HAP-1 (cell line): Measurements from ENCODE around the gene MYLK2.

ENCODE experiments used
- DNase-seq, 2 experiments: peaks; one replicate each; pipeline ENCODE4 v3.0.0-alpha.2; 2016 to 2020; ENCODE audit warnings: low spot score in 2 of 2
- H3K27me3 ChIP-seq: fragments of 250-450 bp; sonication (Bioruptor Pico); 2 replicates; pipeline ENCODE4 v1.5.1; 2020; ENCODE audit warnings: low read depth, mild to moderate bottlenecking, moderate library complexity
- H3K36me3 ChIP-seq: fragments of 250-450 bp; sonication (Bioruptor Pico); replicated peaks from 2 replicates; pipeline ENCODE4 v1.5.1; 2020; ENCODE audit warnings: mild to moderate bottlenecking
- H3K4me1 ChIP-seq: fragments of 250-450 bp; sonication (Bioruptor Pico); 2 replicates; pipeline ENCODE4 v1.5.1; 2020; ENCODE audit warnings: mild to moderate bottlenecking
- H3K4me3 ChIP-seq: fragments of 250-450 bp; sonication (Bioruptor Pico); 2 replicates; pipeline ENCODE4 v1.5.1; 2020; ENCODE audit warnings: mild to moderate bottlenecking, moderate library complexity
- H3K9me3 ChIP-seq: fragments of 250-450 bp; sonication (Bioruptor Pico); 2 replicates; pipeline ENCODE4 v1.5.1; 2020; ENCODE audit warnings: mild to moderate bottlenecking, moderate library complexity
- in situ Hi-C: fragments of 300-500 bp; cut with MboI; formaldehyde crosslinking; loops from 3 replicates; pipeline ENCODE4 v1.14.3; 2020; ENCODE audit warnings: low sequenced_read_pairs, inconsistent platforms, mixed read lengths

MYLK2 gene

GRCh38 chr20:31819083-31819784 lies at the start of gene MYLK2:
TSS of gene MYLK2 (plus strand) at chr20:31819356. CDS start at chr20:31819581, 225 bp downstream.
- DNase-seq: no peak
- in situ Hi-C loops: no loop called here
- H3K9me3 ChIP-seq: no peaks in the 10 kb centered on the region; the same call in 1 of the 2 replicates

GRCh38 chr20:31769681-31770080 lies 49.5 kb upstream of the MYLK2 start:
- no peak for DNase-seq
- no peaks in the 10 kb centered on the region for H3K4me1 ChIP-seq
- H3K4me3 ChIP-seq: no peak overlapping the region
- peaks cover 86% of the 10 kb centered on the region for H3K36me3 ChIP-seq
- no peaks in the 10 kb centered on the region for H3K27me3 ChIP-seq
- in situ Hi-C loops: no loop called here
- no peaks in the 10 kb centered on the region for H3K9me3 ChIP-seq

More at GRCh38 chr20:31819083-31819784, at the start of gene MYLK2:
- peaks cover 2% of the 10 kb centered on the region; the same call in 1 of the 2 replicates for H3K4me1 ChIP-seq
- H3K36me3 ChIP-seq: no peaks in the 10 kb centered on the region
- H3K27me3 ChIP-seq: no peaks in the 10 kb centered on the region
- H3K4me3 ChIP-seq: no peak within 1 kb of the TSS

- in situ Hi-C loops: no loop called here
- no peak for DNase-seq
- Histone ChIP-seq H3K27me3 (no peaks in the 10 kb centered on the region), H3K36me3 (peaks cover 90% of the 10 kb centered on the region), H3K4me1 (no peaks in the 10 kb centered on the region), H3K9me3 (no peaks in the 10 kb centered on the region), H3K4me3 (no peak overlapping the region)
These were observed 48.9 kb upstream of the MYLK2 start for GRCh38 chr20:31770243-31770642.

GRCh38 chr20:31774408-31774807 lies 44.7 kb upstream of the MYLK2 start:
- no peaks in the 10 kb centered on the region for H3K27me3 ChIP-seq
- H3K9me3 ChIP-seq: no peaks in the 10 kb centered on the region
- no peak for DNase-seq
- no peaks in the 10 kb centered on the region for H3K4me1 ChIP-seq
- H3K4me3 ChIP-seq: no peak overlapping the region
- peaks cover 90% of the 10 kb centered on the region for H3K36me3 ChIP-seq
- in situ Hi-C loops: no loop called here

GRCh38 chr20:31780839-31781238 lies 38.3 kb upstream of the MYLK2 start:
- in situ Hi-C loops: no loop called here
- DNase-seq: no peak
- Histone ChIP-seq H3K36me3 (peaks cover 93% of the 10 kb centered on the region), H3K9me3 (no peaks in the 10 kb centered on the region), H3K27me3 (no peaks in the 10 kb centered on the region), H3K4me3 (no peak overlapping the region), H3K4me1 (no peaks in the 10 kb centered on the region)

GRCh38 chr20:31781945-31782344 lies 37.2 kb upstream of the MYLK2 start:
- Histone ChIP-seq H3K4me3 (no peak overlapping the region), H3K27me3 (no peaks in the 10 kb centered on the region), H3K36me3 (peaks cover 99% of the 10 kb centered on the region), H3K4me1 (no peaks in the 10 kb centered on the region), H3K9me3 (no peaks in the 10 kb centered on the region)
- no peak for DNase-seq
- in situ Hi-C loops: no loop called here

- H3K4me1 ChIP-seq: no peaks in the 10 kb centered on the region
- H3K27me3 ChIP-seq: no peaks in the 10 kb centered on the region
- peaks cover 99% of the 10 kb centered on the region for H3K36me3 ChIP-seq
- no peak overlapping the region for H3K4me3 ChIP-seq
- in situ Hi-C loops: no loop called here
- no peaks in the 10 kb centered on the region for H3K9me3 ChIP-seq
- DNase-seq: no peak
These were observed 34.7 kb upstream of the MYLK2 start for GRCh38 chr20:31784354-31785044.

GRCh38 chr20:31785089-31785488 lies 34.1 kb upstream of the MYLK2 start:
- H3K9me3 ChIP-seq: no peaks in the 10 kb centered on the region

GRCh38 chr20:31788578-31788977 lies 30.6 kb upstream of the MYLK2 start:
- no peaks in the 10 kb centered on the region for H3K4me1 ChIP-seq
- no peaks in the 10 kb centered on the region for H3K9me3 ChIP-seq
- DNase-seq: no peak
- no peaks in the 10 kb centered on the region for H3K27me3 ChIP-seq
- peaks cover 97% of the 10 kb centered on the region for H3K36me3 ChIP-seq
- in situ Hi-C loops: no loop called here
- H3K4me3 ChIP-seq: no peak overlapping the region

More at GRCh38 chr20:31785089-31785488, 34.1 kb upstream of the MYLK2 start:
- Histone ChIP-seq H3K27me3 (no peaks in the 10 kb centered on the region), H3K4me3 (no peak overlapping the region), H3K36me3 (peaks cover 99% of the 10 kb centered on the region), H3K4me1 (no peaks in the 10 kb centered on the region)
- DNase-seq: no peak
- in situ Hi-C loops: no loop called here

GRCh38 chr20:31790401-31790800 lies 28.8 kb upstream of the MYLK2 start:
- H3K4me1 ChIP-seq: no peaks in the 10 kb centered on the region
- H3K27me3 ChIP-seq: no peaks in the 10 kb centered on the region
- H3K9me3 ChIP-seq: no peaks in the 10 kb centered on the region
- H3K36me3 ChIP-seq: peaks cover 98% of the 10 kb centered on the region
- in situ Hi-C loops: no loop called here
- DNase-seq: no peak
- H3K4me3 ChIP-seq: no peak overlapping the region

GRCh38 chr20:31797364-31797763 lies 21.8 kb upstream of the MYLK2 start:
- peaks cover 97% of the 10 kb centered on the region for H3K36me3 ChIP-seq
- no peak for DNase-seq
- H3K27me3 ChIP-seq: no peaks in the 10 kb centered on the region
- no peak overlapping the region for H3K4me3 ChIP-seq
- H3K9me3 ChIP-seq: no peaks in the 10 kb centered on the region
- no peaks in the 10 kb centered on the region for H3K4me1 ChIP-seq
- in situ Hi-C loops: no loop called here

- Histone ChIP-seq H3K36me3 (peaks cover 92% of the 10 kb centered on the region), H3K4me1 (no peaks in the 10 kb centered on the region), H3K27me3 (no peaks in the 10 kb centered on the region), H3K4me3 (no peak overlapping the region), H3K9me3 (no peaks in the 10 kb centered on the region)
- no peak for DNase-seq
- in situ Hi-C loops: no loop called here
These were observed 17.6 kb upstream of the MYLK2 start for GRCh38 chr20:31801508-31801907.

- no peaks in the 10 kb centered on the region for H3K9me3 ChIP-seq
- H3K36me3 ChIP-seq: peaks cover 82% of the 10 kb centered on the region
- H3K4me1 ChIP-seq: no peaks in the 10 kb centered on the region
- no peak overlapping the region for H3K4me3 ChIP-seq
- no peaks in the 10 kb centered on the region for H3K27me3 ChIP-seq
- no peak for DNase-seq
- in situ Hi-C loops: no loop called here
These were observed 15.4 kb upstream of the MYLK2 start for GRCh38 chr20:31803552-31804291.
